Activated CD4-positive, alpha-beta T cell treated with anti-CD3 and anti-CD28 coated beads for 36 hours (primary cell): ENCODE data around the gene SCAF8. TPM values are rescaled to one million over a fixed set of nuclear protein-coding genes. Genes with fewer than 3 reads are reported as not detected.
A peak's percentile ranks its signal among the peaks of the same experiment; 100 is the strongest.

Experiments
- ATAC-seq: fragments of 200-7000 bp; cut with Tn5 transposase; one replicate; pipeline ENCODE4 v1.10.0; 2021; ENCODE audit warnings: mild to moderate bottlenecking, moderate library complexity
- CTCF ChIA-PET: fragments of 350-600 bp; sonication (Branson Sonifier 250); formaldehyde crosslinking; loops from one replicate; lab custom pipeline; 2021; ENCODE audit warnings: antibody characterized with exemption; lab: Charles Lee
- POLR2A ChIA-PET: fragments of 350-600 bp; sonication (Branson Sonifier 250); formaldehyde crosslinking; loops from one replicate; lab custom pipeline; 2021; ENCODE audit warnings: antibody characterized with exemption, inconsistent platforms; lab: Charles Lee
- DNase-seq: peaks from one replicate; pipeline ENCODE4 v3.0.0-alpha.2; 2020
- H3K27ac Mint-ChIP-seq: one replicate; pipeline ENCODE4 v1.8.0; 2021; ENCODE audit warnings: mixed read lengths
- H3K27me3 Mint-ChIP-seq: one replicate; pipeline ENCODE4 v1.8.0; 2021; ENCODE audit warnings: mixed read lengths
- H3K36me3 Mint-ChIP-seq: one replicate; pipeline ENCODE4 v1.8.0; 2021; ENCODE audit warnings: low read depth, mixed read lengths
- H3K4me1 Mint-ChIP-seq: one replicate; pipeline ENCODE4 v1.8.0; 2021; ENCODE audit warnings: mixed read lengths
- H3K4me3 Mint-ChIP-seq: one replicate; pipeline ENCODE4 v1.8.0; 2021; ENCODE audit warnings: mild to moderate bottlenecking, moderate library complexity, mixed read lengths
- H3K9me3 Mint-ChIP-seq: one replicate; pipeline ENCODE4 v1.8.0; 2021; ENCODE audit warnings: low read depth, mixed read lengths
- intact Hi-C, 2 experiments: fragments of 100-400 bp; cut with DNase I in 1 of 2; cut with micrococcal nuclease in 1 of 2; formaldehyde crosslinking; loops; one replicate each; pipeline versions ENCODE4 v1.14.2 to v1.15.1; 2022 to 2024; cut with DNase I, micrococcal nuclease
- microRNA-seq: library from miRNA; unstranded; fragments of <30 nt; microRNA quantifications from one replicate; pipeline ENCODE4 v1.2.0, GENCODE V29; 2021; ENCODE audit warnings: borderline replicate concordance
- total RNA-seq, 2 experiments: library from RNA; stranded (reverse); gene quantifications; one replicate each; pipeline ENCODE4 v1.2.3, GENCODE V29; 2021

The SCAF8 gene
- total RNA-seq, 2 experiments from 2014 or later: 33.9 to 44.5 TPM

DNA sequence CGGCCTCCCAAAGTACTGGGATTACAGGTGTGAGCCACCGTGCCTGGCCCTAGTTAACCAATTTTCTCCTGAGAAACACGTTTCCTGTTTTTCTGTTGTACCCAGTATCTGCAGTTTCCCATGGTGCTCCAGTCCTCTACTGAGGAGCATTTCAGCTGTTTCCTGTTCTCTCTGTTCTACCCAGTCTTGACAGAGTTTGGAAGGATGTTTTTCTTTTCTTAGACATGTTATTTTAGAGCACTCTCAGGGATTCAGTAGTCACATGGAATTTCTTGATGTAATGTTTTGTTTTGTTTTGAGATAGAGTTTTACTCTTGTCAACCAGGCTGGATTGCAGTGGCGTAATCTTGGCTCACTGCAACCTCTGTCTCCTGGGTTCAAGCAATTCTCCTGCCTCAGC lies 132.1 kb downstream of the SCAF8 start:
- CTCF ChIA-PET: no interaction called here

DNA sequence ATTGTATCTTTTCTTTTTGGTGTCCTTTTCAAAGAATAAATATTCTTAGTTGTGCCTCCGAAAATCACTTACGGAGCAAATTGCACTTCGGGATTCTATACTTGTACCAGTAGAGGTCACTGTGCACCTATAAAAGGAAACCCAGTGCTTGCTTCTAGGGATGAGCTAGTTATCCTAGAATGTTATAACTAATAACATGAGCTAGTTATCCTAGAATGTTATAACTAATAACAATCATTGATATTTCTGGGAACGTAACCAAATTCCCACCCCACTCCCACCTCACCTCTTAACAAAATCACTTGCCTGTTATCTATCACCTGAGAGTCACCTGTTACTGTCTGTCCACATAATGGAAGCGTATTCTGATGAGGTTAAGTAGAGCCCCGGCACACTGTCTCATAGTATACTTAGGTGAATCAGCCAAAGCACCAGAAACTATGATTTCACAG lies 135.0 kb downstream of the SCAF8 start:
- POLR2A ChIA-PET: interaction anchor here (0.6 kb wide), 1 partner anchor 255 kb away, joined by 3 read pairs; no protein-coding TSS in a partner anchor
- H3K9me3 Mint-ChIP-seq: no peaks in the 10 kb centered on the region
- intact Hi-C loops: loop anchor here (1.0 to 5.0 kb wide), 4 partner anchors 59 to 307 kb away; no protein-coding TSS in a partner anchor
- no peak overlapping the region for H3K4me3 Mint-ChIP-seq
- DNase-seq (peak; percentile 16), ATAC-seq (peak; percentile 85)
- CTCF ChIA-PET: interaction anchor here (0.6 to 3.0 kb wide), 20 partner anchors 9 to 416 kb away, joined by 3 to 17 read pairs (median 4); no protein-coding TSS in a partner anchor
- no peak overlapping the region for H3K27ac Mint-ChIP-seq
- peaks cover 24% of the 10 kb centered on the region for H3K4me1 Mint-ChIP-seq
- peaks cover 8% of the 10 kb centered on the region for H3K36me3 Mint-ChIP-seq
- H3K27me3 Mint-ChIP-seq: no peaks in the 10 kb centered on the region

More for the DNA sequence above, 132.1 kb downstream of the SCAF8 start:
- Mint-ChIP-seq H3K36me3 (peaks cover 8% of the 10 kb centered on the region), H3K4me1 (peaks cover 24% of the 10 kb centered on the region), H3K4me3 (no peak overlapping the region), H3K9me3 (no peaks in the 10 kb centered on the region), H3K27me3 (no peaks in the 10 kb centered on the region), H3K27ac (no peak overlapping the region)
- POLR2A ChIA-PET: interaction anchor here (0.6 kb wide), 1 partner anchor 42 kb away, joined by 3 read pairs; no protein-coding TSS in a partner anchor
- intact Hi-C loops: loop anchor here in 1 of 2 experiments (5.0 kb wide), 2 partner anchors 62 to 307 kb away; no protein-coding TSS in a partner anchor
- DNase-seq: no peak
- no peak for ATAC-seq

GRCh38 chr6:154872542-154873114 lies 139.4 kb downstream of the SCAF8 start:
- POLR2A ChIA-PET: no interaction called here
- ATAC-seq: no peak
- Mint-ChIP-seq H3K27me3 (no peaks in the 10 kb centered on the region), H3K36me3 (no peaks in the 10 kb centered on the region), H3K9me3 (no peaks in the 10 kb centered on the region), H3K4me3 (no peak overlapping the region), H3K4me1 (peaks cover 17% of the 10 kb centered on the region), H3K27ac (no peak overlapping the region)
- intact Hi-C loops: no loop called here
- DNase-seq: no peak
- CTCF ChIA-PET: interaction anchor here (1.4 kb wide), 1 partner anchor 55 kb away, joined by 7 read pairs; no protein-coding TSS in a partner anchor

GRCh38 chr6:154873546-154873945 lies 140.3 kb downstream of the SCAF8 start:
- DNase-seq (no peak), ATAC-seq (no peak)
- Mint-ChIP-seq H3K27me3 (no peaks in the 10 kb centered on the region), H3K4me1 (peaks cover 16% of the 10 kb centered on the region), H3K9me3 (no peaks in the 10 kb centered on the region), H3K27ac (no peak overlapping the region), H3K4me3 (no peak overlapping the region), H3K36me3 (no peaks in the 10 kb centered on the region)
- intact Hi-C loops: no loop called here
- ChIA-PET POLR2A (no interaction called here), CTCF (interaction anchor here (0.6 to 1.4 kb wide), 2 partner anchors 52 to 54 kb away, joined by 3 to 7 read pairs; no protein-coding TSS in a partner anchor)

DNA sequence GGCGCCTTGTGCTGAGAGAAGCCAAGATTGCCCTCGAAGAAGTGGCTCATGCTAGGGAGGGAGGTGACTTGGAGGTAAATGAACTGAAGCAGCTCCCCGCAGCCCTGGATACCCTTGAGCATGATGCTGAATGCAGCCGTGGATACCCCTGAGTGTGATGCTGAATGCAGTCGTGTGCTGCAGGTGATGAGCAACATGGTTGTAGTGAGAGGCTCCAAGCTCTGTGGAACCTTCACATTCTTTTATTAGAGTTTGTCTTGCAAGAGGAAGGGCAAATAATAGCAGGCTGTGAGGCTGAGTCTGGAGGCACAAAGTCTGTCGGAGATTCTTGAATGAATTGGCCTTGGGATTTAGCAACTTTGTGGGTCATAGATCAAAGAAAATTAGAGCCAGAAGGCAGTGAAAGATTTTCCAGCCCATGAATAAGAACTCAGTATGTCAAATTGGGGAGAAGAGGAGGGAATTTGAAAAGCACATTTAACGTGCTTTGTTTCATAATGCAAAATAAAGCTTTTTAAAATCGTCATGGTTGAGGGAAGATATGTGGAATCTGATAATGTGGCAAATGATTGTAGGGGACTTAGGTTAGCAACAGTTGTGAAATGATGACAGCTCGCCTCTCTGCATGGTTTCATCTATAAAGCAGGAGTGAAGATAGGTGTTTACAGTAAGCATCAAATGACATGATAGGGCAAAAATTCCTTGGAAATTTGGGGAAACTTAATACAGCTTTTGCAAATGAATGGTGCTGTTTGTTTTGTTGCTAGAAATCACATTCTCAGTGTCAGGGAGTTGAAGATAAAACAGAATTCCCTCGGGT lies 141.8 kb downstream of the SCAF8 start:
- Mint-ChIP-seq H3K4me3 (no peak overlapping the region), H3K27ac (no peak overlapping the region), H3K36me3 (no peaks in the 10 kb centered on the region), H3K4me1 (peaks cover 6% of the 10 kb centered on the region), H3K9me3 (no peaks in the 10 kb centered on the region), H3K27me3 (no peaks in the 10 kb centered on the region)
- DNase-seq (no peak), ATAC-seq (no peak)
- ChIA-PET CTCF (no interaction called here), POLR2A (no interaction called here)
- intact Hi-C loops: no loop called here

DNA sequence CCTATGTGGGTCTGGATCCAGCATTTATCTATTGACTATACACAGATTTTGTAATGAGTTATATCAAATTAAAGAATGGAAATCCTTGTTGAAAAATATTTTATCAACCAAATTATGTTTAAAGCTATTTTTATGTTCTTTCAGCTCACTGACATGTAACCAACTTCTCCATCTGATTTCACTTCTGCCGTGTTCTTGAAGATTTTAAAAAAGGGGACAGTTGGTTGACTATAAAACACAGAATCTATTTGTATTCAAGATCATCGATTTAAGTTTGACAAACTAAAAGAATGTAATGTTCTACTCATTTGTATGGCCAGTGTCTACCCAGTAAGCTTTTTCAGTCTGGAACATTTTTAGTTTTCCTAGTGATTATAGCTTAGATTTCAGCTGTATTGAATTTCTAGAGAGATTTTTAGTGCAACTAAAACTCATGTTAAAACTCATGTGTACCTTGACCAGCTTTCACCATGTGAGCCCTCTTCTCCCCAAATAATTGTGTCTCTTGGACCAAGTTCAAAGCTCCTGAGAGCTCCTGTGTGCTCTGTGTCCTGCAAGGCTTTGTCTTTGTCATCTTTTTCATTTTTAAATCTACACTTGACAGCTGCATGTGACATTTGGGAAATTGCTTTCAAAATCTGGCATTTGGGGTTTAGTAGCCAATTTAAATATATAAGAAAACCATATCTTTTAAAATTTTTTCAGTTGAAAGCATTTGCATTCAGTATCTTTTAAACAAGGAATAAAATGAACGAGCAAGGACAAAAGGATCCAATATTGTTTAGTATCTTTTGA lies 143.5 kb downstream of the SCAF8 start:
- Mint-ChIP-seq H3K4me3 (no peak overlapping the region), H3K27ac (no peak overlapping the region), H3K4me1 (peaks cover 6% of the 10 kb centered on the region), H3K27me3 (no peaks in the 10 kb centered on the region), H3K36me3 (no peaks in the 10 kb centered on the region), H3K9me3 (no peaks in the 10 kb centered on the region)
- intact Hi-C loops: no loop called here
- POLR2A ChIA-PET: no interaction called here
- no peak for ATAC-seq
- DNase-seq: no peak
- CTCF ChIA-PET: interaction anchor here (1.0 to 1.8 kb wide), 3 partner anchors 9 to 299 kb away, joined by 3 to 9 read pairs (median 4); no protein-coding TSS in a partner anchor

DNA sequence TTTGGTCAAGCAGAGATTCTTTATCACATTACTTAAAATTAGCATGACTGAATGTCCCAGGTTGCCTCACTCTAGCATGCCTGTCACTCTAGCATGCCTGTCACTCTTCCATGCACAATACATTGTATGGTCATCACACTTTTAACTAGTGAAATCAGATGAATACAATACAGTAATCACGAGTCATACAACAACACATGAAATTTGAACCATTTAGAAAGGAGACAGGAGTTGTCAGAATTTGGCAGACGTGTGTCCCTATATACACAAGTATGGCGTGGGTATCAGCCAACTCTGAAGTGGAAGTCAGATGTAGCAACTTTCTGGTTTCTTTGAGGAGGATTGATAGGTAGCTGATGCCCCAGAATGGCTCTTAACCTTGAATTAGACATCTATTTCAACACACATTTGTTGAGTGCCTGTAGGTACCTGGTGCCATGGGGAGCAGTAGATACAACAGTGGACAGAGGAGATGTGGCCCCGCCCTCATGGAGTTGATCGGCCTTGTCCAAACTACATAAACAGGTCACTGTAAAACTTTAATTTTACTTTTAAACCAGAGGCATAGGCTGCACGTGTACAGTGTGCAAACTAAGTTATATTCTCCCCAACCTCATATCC lies 145.8 kb downstream of the SCAF8 start:
- H3K36me3 Mint-ChIP-seq: peaks cover 7% of the 10 kb centered on the region
- ChIA-PET POLR2A (no interaction called here), CTCF (no interaction called here)
- H3K27ac Mint-ChIP-seq: no peak overlapping the region
- no peaks in the 10 kb centered on the region for H3K27me3 Mint-ChIP-seq
- ATAC-seq: no peak
- intact Hi-C loops: no loop called here
- no peak for DNase-seq
- H3K9me3 Mint-ChIP-seq: no peaks in the 10 kb centered on the region
- peaks cover 6% of the 10 kb centered on the region for H3K4me1 Mint-ChIP-seq
- no peak overlapping the region for H3K4me3 Mint-ChIP-seq

- CTCF ChIA-PET: interaction anchor here (1.0 kb wide), 1 partner anchor 198 kb away, joined by 3 read pairs; no protein-coding TSS in a partner anchor
Observed at GRCh38 chr6:154882107-154882506, 148.9 kb downstream of the SCAF8 start.

More at GRCh38 chr6:154882107-154882506, 148.9 kb downstream of the SCAF8 start:
- Mint-ChIP-seq H3K36me3 (peaks cover 13% of the 10 kb centered on the region), H3K27me3 (no peaks in the 10 kb centered on the region), H3K4me3 (no peak overlapping the region), H3K27ac (no peak overlapping the region), H3K9me3 (no peaks in the 10 kb centered on the region), H3K4me1 (peaks cover 6% of the 10 kb centered on the region)
- intact Hi-C loops: no loop called here
- ATAC-seq (no peak), DNase-seq (no peak)
- POLR2A ChIA-PET: no interaction called here

Small RNA genes lying within 50 kb of the gene (microRNA-seq; reads per million reads assigned to microRNA genes)
- gene MIR1273C: not detected

Other genes with a start within 250 kb of the SCAF8 start
- gene CNKSR3, start 222.7 kb upstream of the SCAF8 start, total RNA-seq: under 1 TPM; 0.34 to 0.58 TPM